ENCODE results near the gene LTBP1.

DNA sequence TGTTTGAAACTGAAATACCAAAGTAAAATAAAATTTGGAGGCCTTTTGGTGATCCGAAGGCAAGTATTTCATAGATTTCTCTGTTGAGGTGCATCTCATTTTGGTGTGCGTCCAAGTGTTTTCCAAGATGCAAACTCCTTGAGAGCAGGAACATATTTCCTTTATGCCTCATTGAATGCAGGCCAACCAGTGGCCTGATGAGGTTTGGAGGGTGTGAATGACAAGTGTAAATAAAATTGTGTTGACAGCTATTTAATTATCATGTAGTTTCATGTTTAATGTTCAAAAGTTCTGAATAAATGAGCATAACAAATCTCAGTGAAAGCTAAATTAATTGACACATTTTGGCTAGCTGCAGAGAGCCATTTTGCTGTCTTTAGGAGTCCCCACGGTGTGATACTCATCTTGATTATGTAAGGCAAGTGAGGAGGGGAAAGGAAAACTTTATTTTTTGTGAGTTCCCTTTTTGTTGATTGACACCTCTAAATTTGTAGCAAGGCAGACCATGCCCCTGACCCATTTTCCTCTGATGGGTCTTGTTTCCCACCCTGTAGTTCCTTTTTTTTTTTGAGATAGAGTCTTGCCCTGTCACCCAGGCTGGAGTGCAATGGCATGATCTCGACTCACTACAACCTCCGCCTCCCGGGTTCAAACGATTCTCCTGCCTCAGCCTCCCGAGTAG lies 6.3 kb upstream of the LTBP1 start:
- TF ChIP-seq CTCF (optimal IDR thresholded peaks at IDR 0.05 in 1 of 3, IDR thresholded peaks at IDR 0.05 in 1 of 3, conservative IDR thresholded peaks at IDR 0.05 in 1 of 3; ENCODE audit: extremely low read depth in 1 of 3, insufficient read depth in 2 of 3, low read length in 3 of 3): no peak
- TF ChIP-seq EZH2 (IDR thresholded peaks at IDR 0.05; ENCODE audit: low read length): no peak

All from keratinocyte (primary cell).